Globus pallidus (tissue), 1 donor: ENCODE results near the gene SLC17A6.

ENCODE experiments used
- DNase-seq: peaks from one replicate; pipeline ENCODE4 v3.0.0-alpha.2; 2015; ENCODE audit warnings: low spot score

Gene SLC17A6

DNA sequence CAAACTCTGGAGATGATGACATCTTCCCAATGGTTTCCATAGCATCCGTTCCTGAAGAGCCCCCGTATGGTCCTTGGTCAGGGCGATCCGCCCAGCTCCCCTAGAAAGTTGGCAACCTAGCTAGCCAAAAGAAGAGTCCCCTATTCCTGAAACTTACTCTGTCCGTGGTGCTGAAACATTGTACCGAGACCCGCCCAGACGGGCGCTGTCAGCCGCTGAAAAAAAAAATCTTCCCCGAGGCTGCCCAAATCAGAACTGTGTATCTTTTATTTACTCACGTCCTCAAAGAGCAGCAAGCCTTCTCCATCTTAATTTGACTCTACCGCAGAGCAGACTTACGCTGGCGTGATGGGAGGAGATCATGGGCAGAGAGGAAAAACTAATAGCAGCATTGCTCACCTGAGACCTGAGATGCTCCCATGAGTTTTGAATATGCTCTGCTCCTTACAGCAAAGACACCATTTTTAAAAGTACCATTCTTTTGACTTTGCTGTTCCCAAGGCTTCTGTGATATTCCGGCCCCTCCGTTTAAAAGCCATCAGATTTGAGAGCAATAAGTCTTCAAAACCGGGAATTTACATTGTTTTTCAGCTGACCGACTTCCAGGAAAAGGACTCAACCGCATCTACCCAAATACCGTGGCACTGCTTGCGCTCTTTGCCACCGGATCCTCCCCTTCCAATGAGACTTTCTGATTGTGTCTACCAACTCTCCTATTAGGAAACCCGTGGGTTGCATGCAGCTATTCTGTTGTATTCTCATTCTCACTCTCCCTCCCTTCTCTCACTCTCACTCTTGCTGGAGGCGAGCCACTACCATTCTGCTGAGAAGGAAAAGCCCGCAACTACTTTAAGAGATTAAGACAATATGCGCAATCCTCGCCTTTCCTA, at the start of gene SLC17A6:
Gene SLC17A6, plus strand, starts transcription at position 786 of the 890 bp plus-strand sequence. CDS start 153 bp downstream, outside the sequence.
- no peak for DNase-seq

DNA sequence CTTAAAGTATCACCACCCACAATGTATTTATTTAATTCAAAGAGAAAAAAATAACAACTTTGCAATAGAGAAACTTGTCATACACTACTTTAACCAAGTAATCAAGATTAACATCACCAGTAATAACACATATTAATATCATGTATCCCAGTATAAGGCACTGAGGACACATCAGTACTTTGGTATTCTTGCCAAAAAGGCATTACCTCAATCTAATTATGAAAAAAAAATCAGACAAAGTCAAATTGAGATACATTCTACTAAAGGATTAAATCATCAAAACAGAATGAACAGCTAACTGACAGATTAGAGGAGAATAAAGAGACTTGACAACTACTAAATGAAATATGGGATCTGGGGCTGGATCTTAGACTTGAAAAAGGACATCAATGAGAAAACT, 35.8 kb upstream of the SLC17A6 start:
- no peak for DNase-seq

DNA sequence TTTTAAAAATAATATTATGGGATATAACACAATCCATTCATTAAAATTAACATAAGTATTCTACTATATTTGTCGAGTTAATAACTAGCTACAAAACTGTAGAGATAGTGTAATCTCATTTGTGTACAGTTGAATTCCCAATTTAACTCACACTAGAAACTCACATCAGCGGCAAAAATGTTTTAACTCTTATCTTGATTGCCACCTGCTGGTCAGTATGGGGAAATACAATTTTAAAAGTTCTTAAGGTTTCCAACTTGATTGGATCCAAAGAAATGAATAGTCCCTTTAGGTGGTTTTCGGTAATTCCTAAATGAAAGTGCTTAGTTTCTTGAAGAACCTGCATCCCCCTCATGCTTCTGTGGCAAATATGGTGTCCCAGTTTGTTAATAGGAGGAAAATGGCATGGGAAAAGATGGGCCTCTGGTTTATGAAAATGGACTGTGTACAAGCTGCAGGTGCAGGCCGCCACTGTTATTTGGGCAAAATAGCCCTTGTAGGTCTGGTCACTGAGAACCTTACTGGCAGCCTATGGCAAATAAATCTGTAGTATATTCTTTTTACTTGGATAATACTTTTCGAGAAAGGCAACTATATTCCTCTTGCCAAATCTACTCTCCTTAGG, 33.7 kb upstream of the SLC17A6 start:
- DNase-seq = peak; percentile 33

DNA sequence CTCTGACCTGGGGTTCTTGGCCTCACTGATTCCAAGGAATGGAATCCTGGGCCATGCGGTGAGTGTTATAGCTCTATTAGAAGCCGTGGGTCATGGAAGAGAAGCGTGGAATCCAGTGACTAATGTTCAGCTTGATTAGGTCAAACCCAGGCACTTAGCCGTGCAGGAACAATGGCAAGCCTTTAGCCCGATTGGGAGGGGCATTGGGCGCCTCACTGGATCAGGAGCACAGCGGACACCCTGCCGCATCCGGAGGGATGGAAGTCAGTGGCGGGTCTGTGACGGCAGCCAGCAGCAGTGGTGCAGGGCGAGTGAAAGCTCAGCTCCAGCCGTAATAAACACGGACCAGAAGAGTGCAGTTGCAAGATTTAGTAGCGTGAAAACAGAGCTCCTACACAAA, 20.5 kb upstream of the SLC17A6 start:
- DNase-seq = no peak

DNA sequence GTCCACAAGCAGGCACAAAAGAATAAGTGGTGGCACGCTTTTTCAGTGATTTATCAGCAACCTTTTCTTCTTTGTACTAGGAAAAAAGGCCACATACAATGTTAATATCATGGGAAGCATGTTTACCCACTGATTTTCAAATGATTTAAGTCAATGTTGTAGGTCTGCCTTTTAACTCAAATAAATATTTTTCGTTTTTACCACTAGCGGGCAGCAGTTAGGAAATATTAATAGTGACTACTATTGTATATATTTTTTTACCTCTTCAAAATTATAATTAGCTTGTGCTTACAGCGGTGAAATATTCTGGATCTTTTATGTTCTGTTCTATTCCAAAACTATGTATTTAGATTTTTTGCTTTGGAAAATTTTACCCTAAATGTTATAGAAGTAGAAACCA, 6.4 kb upstream of the SLC17A6 start:
- no peak for DNase-seq

DNA sequence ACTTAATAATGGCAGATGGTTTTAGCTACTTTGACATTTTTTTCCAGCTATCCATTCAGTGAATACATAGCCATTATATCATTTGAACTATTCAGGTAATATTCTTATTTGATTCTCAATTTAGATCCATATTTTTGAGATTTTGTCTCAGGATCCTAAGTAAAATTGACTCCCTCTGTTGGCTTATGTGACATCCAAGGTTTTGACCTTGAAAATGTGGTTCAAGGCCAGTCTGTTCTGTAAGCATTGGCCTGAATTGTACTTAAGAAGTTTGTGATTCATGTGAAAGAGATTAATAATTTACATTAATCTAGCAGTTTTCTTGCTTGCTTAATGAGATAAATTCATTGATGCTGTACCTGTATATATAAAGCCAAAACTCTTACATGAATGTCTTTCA, 1.6 kb upstream of the SLC17A6 start:
- DNase-seq = no peak

DNA sequence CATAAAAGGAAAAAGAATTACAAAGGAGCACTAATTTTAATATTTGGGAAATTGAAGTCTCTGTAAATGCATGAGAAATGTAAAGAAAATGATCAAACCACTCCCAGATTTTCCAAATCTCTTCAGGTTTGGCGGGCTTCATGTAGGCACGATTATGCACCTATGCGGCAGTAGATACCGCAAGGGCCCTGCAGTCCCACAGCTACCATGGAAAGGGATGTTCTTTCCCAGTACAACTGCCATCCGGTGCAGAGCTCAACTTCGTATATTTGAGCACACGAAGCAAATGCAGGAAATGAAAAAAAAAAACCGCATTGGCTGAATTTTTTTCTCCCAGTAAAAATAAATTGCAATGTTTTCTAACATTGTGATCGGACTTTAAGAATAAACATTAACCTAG, 1.4 kb downstream of the SLC17A6 start:
- no peak for DNase-seq

DNA sequence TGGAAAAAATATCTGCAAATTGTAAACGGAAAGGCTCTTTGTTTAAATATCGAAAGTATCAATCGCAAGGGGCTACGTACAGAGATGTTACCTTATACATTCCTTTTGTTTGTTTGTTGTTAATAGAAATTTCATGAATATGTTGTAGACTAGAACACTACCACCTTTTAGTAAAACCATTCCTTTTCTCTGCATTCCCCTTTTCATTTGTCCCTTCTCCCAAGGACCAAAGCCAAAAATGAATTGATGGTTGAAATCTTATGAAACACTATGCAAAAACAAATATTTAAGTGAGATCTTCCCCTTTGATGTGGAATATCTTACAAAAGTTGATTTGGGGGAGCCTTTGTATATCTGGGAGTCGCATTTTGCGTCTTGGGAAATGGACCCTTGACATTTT, 2.1 kb downstream of the SLC17A6 start:
- no peak for DNase-seq

DNA sequence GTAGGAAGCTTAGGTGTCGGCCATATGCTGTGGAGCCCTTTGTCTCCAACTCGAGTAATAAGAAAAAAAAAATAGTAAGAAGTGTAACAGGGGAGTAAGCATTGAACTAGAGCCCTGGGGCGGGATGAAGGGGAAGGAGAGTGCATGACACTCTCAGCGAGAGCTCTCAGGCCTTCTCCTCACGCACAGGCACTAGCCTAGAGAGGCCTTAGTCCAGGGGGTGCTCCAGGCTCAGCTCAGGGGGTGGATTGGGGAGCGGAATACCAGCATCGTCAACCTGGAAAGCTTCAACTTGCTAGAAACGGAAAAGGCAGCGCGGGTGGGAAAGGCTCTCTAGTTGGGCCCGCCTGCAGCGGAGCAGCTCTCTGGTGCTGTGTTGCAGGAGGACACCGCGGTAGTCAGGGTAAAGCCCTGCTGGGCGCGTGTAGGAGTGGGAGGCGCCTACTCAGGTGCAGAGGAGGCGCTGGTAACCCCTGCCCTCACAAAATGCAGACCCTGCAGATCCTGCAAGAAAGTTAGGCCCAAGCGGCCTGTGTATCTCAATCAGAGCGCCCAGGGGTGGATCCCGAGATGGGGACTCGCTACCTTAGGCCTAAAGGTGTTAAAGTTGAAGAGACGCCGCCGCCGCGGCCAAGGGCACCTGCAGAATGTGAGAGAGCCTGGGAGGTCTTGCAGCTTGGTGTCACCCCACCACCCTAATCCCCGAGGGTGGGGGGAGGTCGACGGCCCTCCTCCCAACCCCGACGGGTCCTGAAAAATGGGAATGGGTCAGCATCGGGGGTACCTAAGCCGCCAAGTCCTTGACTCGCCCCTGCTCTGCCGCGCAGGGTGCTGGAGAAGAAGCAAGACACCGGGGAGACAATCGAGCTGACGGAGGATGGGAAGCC, 2.8 kb downstream of the SLC17A6 start:
- no peak for DNase-seq

DNA sequence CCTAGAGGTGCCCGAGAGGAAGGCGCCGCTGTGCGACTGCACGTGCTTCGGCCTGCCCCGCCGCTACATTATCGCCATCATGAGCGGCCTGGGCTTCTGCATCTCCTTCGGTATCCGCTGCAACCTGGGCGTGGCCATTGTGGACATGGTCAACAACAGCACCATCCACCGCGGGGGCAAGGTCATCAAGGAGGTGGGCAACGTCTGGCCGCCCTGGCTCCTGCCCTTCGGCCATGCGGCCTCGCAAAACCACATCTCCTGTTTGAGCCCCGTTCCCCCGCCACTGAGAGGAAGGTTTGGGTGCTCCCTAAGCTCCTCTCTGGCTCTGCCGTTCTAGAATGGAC, 3.4 kb downstream of the SLC17A6 start:
- DNase-seq = no peak

DNA sequence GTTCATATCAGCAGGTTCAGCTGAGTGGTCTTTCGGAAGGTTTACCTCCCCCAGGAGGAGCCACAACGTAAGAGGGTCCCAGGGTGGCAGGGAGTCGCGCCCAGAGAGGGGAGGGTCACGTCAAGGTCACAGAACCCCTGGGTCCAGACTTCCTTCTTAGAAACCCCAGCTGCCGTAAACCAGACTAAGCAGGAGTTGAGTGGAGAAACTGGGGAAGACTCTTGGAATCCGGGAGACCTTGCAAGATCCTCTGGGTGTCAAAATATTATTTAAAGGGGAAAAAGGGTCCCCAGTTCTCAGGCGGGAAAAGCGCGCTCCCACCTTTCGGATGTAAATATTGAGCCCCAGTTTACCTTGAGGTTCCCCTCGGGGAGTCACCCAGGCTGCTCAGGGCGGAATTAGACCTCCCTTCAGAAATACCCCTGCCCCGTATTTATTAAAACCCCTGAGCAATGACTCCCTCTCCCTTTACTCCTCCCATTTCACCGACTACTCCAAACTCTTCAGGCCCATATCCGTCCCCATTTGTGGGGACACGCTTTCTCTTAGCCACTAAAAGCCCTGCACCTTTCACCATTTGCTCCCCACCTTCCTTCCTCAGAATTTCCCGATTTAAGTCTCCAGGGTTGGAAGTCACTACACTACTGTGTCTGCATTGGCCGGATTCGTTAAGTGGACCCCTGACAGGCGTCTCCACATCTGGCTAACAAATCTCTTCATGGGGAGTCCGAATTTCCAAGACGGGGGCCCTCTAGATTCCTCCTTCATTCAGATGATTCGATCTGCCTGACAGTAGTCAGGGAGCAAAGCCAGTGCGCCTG, 4.2 kb downstream of the SLC17A6 start:
- no peak for DNase-seq

DNA sequence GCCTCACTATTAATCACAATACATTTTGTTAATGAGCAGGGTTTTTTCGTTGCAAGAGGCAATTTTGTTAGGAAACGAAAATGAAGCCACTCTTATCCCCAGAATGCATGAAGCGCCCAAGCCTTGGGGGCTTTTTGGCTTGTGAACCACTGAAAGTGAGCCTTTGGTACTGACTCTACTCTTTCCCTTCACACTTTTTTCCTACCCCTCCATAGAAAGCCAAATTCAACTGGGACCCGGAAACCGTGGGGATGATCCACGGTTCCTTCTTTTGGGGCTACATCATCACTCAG, 4.8 kb downstream of the SLC17A6 start:
- no peak for DNase-seq

DNA sequence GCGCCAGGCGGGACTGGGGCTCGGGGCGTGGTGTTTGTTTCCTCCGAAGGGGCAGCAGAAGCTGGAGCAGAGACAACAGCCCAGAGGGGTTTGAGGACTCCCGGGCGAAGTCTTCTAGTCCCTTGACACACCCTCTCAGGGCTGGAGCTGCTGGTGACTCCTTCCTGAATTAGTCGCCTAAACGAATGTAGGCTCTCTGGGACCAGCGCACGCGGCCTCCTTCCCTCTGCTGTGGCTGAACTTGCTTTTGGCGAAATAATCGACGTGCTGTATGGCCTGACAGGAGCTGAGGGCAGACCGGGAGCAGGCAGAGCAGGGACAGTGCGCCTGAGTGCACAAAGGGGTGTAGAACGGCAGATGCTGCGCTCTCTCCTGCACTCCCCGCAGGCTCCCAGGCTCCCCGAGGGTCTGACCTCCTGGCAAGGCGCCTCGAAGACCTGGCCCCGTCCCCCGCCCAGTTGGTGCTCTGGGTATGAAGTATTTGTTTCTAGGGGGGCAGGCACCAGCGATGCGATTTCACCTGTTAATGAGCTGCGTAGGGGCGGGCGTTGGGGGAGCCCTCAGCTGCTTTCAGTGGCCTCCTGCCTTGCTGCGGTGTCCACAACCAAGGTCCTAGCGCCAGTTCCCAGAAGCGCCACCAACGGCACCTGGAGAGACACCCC, 5.3 kb downstream of the SLC17A6 start:
- DNase-seq = no peak

DNA sequence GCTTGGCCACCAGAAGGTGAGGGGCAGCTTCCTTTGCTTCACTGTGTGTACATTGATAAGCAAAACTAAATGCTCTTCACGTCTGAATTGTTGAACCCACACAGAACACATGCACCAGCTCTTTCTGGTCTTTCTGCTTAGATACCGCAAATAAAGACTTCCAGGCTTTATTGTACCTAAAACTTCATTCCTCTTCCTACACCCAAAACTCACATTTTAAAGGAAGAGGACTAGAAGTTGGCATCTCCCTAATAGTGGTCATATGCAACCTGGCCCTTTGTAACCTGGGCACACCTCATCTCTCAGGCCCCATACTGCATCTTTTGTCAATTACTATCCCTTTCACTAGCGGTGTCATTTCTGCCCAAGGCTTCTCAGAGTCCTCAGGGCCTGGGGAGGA, 5.9 kb downstream of the SLC17A6 start:
- no peak for DNase-seq

DNA sequence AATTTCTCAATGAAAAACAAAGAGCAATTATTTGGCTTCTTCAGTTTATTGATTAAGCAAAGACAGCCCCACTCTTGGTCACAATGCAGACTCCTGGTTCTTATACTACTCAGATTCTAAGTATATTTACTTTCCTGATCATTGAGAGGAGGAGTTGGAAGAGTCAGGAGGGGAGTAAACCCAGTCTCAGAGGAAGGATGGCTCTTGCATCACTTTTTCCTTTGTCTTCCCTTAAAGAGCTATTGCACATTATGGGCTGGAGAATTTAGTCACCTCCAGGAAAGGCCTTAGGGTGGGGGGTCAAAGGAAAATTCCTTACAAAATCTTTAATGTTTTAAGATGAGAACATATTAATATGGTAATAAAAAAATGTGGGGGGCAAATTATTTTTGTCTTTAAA, 8.1 kb downstream of the SLC17A6 start:
- no peak for DNase-seq

DNA sequence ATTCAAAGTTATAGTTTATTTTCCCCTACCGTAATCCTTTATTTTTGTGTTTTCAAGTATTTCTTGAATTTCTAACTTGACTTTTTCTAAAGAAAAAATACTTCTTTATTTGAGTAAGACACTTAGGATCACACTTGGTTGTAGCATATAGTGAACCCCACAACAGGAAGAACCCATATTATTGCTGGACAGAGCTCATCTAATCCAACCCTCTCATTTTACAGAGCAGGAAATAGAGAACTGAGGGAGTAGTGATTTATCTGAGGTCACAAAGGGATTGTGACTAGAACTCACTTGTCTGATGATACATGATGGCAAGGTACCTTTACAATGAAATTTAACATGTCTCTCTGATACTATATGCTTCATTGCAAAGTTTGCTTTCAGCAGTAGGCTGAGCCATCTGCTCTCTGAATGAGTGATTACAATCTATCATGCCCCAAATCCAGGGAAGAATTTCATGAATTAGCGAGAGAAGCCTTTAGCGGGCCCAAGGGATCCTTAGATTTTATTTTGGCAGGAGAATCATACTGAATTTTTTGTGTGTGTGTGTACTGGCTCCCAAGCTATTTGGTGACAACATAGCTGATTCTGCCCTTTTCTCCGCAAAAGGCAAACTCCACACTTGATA, 9.8 kb downstream of the SLC17A6 start:
- DNase-seq = no peak

DNA sequence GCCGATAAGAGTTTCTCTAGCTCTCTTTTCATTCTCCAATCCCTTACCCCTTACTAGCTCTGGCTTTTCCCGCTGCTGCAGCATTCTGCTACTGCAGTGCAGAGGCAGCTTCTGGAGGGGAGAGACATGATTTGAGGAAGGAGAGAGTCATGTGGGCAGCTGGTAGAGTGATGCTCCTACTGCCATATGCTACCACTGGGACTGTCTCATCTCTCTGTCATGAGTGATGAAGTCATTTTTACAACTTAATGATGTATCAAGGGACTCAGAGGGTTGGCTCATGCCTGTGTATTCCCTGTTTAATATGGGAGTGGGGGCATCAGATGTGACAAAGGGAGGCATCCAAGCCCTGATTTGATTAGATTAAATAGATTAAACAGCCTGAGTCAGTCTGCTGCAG, 11.3 kb downstream of the SLC17A6 start:
- DNase-seq = no peak

DNA sequence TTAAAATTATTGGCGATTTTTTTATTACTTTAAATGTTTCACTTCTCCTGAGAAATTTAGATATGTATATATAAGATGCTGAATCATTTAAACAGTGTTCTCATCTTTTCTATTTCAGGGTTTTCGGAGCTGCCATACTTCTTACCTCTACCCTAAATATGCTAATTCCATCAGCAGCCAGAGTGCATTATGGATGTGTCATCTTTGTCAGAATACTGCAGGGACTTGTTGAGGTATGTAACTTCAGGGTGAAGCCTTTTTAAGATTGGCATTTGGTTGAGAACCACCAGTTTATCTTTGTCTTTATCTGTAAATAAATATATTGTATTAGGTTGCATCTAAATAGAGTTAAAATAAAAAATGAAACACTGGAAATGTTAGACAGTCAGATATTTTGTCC, 21.1 kb downstream of the SLC17A6 start:
- DNase-seq = no peak

DNA sequence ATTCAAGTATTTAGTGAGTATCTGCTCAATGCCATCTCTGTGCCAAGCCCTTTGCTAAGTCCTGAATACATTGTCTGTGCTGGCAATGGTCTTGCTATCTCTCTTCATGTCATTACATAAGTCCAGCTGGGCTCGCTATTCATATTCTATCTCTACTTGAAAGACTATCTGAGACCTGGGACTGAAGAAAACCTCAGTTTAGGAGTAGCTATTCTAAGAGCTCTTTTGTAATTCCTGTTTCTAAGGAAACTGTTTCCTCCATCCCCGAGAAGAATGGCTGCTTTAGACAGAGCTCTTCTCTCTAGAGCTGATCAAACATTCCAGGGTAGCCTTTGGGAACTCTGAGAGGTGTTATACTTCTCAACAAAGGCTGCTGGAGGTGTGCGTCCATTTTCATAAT, 33.0 kb downstream of the SLC17A6 start:
- DNase-seq = no peak

DNA sequence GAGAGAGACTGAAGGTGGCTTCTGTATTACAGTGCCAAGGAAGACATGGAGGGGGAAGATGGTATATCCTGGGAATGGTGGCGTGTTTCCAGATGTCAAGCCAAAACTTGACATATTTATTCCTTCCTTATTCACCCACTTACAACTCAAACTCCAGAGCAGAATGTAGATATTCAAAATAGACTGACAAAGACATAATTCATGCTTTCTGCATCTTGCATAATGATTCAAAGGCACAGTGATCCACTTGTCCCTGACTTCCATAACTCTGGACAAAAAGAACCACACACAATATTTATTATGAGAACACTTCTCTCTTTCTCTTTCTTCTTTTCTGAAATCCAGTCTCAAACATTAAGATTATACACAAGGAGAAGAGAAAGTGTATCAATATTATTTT, 48.9 kb downstream of the SLC17A6 start:
- DNase-seq = no peak
